ENCODE results near the gene SLC38A10.
"Not testable (repeated sequence)": the region's sequence is repeated elsewhere in the genome, so short reads cannot be mapped to it uniquely, and the experiment has no call there.

The SLC38A10 gene

GRCh38 chr17:81238815-81239713 is 56.0 kb downstream of the SLC38A10 start, which contains the start of the genes NDUFAF8 and TEPSIN:
Gene NDUFAF8 (plus strand): TSS chr17:81239318. CDS start chr17:81239364, 46 bp downstream.
Gene TEPSIN (minus strand): TSS chr17:81239055. CDS start chr17:81239033, 22 bp downstream.
- DNase-seq: peak; percentile 99

GRCh38 chr17:81238490-81238814 is 56.7 kb downstream of the SLC38A10 start:
- no peak for DNase-seq

GRCh38 chr17:81237591-81238489 is 57.3 kb downstream of the SLC38A10 start:
- DNase-seq: no peak

DNA sequence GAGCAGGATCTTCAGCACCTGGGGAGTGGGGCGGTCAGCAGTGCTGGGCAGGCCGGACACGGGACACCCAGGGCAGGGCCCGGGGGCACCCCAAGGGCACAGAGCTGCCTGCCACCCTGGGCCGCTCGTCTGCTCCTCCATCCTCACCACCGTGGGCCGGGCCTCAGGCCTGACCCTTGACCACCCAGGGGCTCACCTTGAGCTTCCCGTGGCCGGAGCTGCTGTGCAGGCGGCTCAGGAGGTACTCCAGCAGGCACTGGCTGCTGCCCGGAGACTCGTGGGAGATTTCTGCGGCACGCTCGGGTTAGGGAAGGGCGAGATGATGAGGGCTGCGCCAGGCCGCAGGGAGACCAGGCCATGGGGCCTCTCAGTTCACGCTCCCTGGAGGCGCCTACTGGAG is 58.3 kb downstream of the SLC38A10 start:
- DNase-seq: no peak

DNA sequence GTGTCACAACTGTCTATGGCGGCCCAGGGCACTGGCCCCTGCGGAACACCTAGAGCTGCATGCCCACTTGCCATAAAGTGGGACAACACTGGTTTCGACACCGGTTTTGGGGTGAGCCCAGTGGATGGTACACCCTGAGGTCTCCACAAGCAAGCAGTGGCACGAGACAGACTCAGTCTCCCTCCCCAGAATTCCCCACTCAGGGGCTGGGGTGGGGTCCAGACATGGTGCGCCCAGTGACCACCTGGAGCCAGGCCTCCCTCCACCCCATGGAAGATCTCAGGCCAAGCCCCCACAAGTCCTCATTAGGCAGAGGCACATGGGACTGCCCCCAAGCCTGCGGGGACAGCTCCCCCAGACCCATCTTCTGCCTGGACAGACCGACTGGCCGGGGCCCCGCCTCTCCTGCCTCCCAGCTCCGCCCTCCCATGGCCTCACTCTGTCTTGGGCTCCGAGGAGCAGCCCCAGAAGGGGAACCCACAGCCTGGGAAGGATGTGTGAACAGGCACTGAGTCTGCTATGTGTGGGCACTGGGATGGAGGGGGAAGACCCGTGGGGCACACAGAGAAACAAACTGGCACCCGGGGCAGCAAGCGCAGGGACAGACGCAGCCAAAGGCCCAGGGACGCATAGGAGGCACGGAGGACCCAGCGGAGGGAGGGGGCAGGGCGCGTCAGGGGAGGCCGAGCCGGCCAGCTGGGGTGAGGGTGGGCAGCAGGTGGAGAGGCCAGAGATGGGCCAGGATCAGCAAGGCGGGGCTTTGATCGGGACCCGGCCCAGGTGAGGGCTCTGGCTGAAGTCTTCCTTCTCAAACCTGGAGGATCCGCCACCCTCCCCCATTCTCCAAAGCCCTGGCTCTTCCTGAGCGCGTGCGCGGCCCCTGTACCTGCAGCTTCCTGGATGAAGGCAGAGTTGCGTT is 59.0 kb downstream of the SLC38A10 start:
- DNase-seq: no peak

GRCh38 chr17:81234940-81235821 is 59.9 kb downstream of the SLC38A10 start:
- DNase-seq: no peak

GRCh38 chr17:81234506-81234855 is 60.6 kb downstream of the SLC38A10 start:
- no peak for DNase-seq

DNA sequence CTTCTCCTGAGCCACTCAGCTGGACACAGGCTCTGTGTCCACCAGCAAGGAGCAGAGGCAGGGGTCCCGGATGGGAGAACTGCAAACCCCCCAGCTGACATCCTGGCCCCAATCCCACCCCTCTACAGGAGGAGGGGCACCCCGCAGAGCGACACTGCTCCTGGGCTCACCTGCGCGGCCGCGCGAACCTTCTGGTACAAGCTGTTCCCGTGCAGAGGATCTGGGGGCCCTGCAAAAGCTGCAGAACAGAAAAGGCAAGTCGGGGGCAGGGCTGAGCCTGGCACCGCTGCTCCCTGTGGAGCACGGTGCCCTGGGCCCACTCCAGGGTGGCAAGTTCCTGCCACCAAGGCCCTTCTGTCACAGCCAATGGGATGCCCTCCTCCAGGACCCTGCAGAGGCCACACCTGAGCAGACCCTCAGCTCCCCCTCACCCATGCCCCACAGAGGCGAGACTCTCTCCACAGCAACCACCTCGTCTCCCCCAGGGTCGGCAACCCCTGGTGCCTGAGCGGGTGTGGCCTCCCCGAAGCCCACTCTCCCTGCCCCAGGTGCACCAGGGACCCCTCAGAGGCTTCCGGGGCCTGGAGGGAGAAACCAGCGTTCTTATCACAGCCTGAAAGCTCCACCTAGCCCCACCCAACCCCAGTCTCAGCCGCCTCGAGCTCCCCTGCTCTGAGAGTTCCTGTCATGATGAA is 61.1 kb downstream of the SLC38A10 start:
- no peak for DNase-seq

DNA sequence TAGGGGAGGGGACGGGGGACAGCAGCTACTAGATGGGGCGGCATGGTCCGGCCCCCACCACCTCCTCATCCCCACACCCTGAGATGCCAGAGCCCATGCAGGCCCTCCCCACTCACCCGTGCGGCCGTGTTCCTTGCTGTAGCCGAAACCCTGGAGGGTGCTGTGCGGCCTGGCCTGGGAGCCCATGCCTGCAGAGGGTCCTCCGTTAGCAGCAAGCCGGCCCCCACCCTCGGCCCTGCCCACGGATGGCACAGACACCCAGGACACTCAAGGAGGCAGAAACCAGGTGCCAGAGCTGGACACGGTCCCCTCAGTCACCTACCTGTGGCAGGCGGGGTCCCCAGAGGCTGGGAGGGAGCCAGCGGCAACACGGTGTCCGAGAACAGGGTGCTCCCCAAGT is 61.8 kb downstream of the SLC38A10 start:
- DNase-seq: no peak

GRCh38 chr17:81232616-81233241 is 62.4 kb downstream of the SLC38A10 start:
- DNase-seq: no peak

DNA sequence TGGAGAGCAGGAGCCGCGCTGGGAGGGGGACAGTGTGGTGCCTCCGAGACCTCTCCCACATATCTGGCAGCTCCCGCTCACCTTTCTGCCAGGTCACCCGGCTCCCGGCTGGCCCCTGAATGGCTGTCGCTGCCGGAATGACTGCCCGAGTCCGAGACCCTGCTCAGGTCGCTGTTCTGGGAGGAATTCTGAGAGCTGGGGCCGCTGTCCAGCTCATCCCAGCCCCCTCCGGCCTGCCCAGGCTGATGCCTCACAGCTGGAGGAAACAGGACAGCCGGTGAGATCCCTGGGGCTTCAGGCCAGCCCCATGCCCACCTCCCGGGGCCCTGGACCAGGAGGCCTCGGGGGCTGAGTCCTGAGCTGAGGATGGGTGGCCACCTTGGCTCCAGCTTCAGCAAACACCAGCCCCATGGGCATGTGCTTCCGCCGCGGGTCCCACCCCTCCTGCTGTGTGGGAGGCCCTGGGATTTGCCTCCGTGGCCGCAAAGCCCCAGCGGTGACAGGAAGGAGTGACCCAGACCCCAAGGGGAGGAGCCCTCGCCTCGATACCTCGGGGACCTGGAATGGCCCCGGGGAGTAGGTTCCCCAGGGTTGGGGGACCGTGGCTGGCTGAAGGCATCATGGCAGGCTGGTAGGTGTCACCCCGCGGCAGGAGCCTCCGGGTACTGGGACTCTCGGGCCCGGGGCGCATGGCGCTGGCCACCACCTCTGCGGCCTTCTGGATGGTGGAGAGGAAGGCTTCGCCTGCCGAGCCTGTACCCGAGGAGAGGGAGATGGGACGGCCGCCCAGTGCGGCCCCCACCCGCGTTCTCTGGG is 63.1 kb downstream of the SLC38A10 start:
- no peak for DNase-seq

DNA sequence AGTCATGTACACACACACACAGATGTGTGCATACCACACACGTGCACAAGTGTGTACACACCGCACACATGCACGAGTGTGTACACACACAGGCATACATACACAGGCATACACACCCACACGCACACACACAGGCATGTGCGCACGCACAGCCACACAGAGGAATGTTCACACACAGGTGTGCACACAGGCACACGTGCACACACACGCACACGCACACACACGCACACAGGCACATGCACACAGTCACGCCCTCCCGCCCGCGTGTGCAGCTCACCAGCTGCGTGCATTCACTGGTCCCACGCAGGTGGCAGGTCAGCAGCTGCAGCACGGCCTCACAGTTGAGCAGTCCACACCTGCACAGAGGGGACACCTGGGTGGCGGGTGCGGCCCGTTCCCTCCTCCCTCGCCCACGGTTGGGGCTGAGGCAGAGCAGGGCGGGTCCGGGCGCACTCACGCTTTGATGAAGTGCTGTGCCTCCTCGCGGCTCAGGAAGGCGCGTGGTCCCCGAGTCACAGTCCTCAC is 63.9 kb downstream of the SLC38A10 start:
- no peak for DNase-seq

- no peak for DNase-seq
These were observed 64.9 kb downstream of the SLC38A10 start for GRCh38 chr17:81230043-81230820.

- DNase-seq: no peak
These were observed 65.5 kb downstream of the SLC38A10 start for GRCh38 chr17:81229666-81229920.

DNA sequence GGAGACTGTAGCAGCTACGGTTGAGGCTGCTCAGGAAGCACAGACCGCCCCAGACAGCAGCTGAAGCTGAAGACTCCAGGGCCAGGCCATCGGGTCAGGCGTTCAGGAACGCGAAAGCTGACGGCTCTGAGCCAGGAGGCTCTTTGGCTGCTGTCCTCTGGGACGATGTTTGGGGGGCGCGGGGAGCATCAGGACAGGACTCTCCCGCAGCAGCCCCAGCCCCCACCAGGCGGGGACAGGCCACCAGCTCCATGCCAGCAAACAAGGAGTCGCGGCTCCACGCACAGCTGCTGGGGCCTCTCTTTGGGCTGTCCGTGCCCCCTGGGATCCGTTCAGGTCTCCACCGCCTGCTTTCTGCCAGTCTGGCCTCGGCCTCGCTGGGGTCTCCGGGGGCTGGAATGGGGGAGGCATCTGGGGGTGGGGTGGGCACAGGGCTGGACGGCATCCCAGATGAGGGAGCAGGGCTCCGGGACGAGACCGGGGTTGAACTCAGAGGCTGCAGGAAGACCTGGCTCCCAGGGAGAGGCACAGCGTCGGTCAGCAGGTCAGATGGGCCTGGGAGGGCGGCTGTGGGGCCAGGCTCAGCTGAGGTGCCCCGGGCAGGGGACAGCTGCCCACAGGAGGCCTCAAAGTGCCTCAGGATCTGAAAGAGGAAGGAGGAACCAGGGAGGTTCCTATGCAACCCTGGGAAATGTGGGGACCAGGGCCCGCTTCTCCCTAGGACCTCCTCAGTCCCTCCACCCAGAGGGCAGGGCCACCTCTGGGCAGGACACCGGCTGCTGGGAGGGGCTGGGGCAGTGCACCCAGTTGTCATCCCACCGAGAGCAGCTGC is 66.1 kb downstream of the SLC38A10 start:
- DNase-seq: no peak

GRCh38 chr17:81228420-81228819 is 66.7 kb downstream of the SLC38A10 start:
- no peak for DNase-seq

GRCh38 chr17:81227630-81228029 is 67.5 kb downstream of the SLC38A10 start:
- not testable (repeated sequence) for DNase-seq

GRCh38 chr17:81223762-81224130 is 71.4 kb downstream of the SLC38A10 start:
- no peak for DNase-seq
